HG03378 (cell line): ENCODE data around the gene FAM9C.
"Not testable (repeated sequence)": the region's sequence is repeated elsewhere in the genome, so short reads cannot be mapped to it uniquely, and the experiment has no call there.

Source experiments
- ATAC-seq: cut with Tn5 transposase; IDR thresholded peaks from one replicate; pipeline ENCODE4 v1.9.1; 2021; ENCODE audit warnings: mild to moderate bottlenecking, moderate library complexity; ENCODE audit not compliant: unreplicated experiment

The FAM9C gene

DNA sequence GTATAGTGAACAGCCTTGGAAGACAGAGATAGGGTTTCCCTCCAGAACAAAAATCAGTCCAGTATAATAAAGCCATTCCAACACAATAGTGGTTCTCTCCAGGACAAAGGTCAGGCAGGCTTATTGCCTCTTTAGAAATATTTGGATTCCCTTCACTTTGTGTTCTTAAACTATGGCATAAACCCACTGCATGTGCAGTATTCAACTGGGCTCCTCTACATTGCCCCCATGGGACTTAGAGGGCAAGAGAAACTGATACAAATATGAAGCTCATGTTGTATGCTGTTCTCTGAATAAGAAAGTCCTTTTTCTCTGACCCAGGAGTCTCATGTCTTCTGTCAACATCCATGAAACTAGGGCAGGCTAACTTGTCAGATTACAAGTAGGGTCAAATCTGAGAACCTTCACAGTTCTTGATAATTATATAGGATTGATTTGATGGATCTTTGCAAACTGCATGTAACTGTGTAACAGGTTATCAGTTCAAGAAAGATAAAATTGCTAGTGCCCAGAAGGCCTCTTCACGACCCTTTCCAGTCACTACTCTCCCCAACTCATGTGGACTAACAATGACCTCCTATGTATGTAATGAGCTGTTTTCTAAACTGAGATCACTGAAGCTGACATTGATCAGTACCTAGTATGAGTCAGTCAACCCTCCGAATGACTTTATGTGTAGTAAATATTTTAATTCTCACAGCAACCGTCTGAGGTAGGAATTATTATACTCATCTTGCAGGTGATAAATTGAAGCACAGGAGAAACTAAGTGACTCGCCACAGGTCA is 31.9 kb upstream of the FAM9C start:
- peak; percentile 51 for ATAC-seq

DNA sequence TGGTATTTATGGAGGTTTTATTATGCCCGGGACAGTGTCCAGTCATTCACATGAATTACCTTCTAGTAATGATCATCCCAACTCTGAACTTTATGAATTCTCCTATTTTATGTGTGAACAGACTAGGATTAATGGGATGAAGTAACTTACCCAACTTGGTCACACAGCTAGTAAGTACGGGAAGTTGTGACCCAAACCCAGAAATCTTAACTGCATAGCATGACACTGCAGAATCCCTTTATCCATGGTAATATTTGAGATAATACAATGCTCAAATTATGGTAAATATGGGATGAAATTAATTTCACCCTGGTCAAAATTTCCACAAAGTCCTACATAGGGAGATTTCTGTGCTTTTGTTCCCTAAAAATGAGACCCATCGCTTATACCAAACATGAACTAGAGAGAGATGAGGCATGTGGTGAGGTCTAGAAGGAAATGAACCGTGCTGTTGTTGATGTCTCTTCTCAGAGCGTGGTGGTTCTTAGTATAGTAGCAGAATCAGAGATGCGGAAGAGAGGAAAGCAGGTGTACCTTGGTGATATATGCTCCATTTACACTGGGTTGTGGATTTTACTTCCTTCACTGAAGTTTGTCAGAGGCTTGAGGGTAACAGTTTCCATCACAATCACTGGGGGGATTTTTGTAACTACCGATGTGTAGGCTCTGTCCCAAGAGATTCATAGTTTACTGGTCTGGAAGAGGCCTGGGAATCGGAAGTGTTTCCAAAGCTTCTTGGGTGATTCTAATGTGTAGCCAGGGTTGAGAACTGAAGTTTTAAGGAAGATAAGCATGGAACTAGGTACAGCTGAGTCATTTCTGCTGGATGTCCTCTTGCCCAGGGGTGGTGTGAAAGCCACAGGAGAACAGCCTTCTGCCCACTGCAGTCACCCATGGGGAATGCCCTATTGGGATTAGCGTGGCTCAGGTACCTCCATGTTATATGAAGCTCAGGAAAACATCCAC is 30.2 kb upstream of the FAM9C start:
- ATAC-seq = peak; percentile 84

DNA sequence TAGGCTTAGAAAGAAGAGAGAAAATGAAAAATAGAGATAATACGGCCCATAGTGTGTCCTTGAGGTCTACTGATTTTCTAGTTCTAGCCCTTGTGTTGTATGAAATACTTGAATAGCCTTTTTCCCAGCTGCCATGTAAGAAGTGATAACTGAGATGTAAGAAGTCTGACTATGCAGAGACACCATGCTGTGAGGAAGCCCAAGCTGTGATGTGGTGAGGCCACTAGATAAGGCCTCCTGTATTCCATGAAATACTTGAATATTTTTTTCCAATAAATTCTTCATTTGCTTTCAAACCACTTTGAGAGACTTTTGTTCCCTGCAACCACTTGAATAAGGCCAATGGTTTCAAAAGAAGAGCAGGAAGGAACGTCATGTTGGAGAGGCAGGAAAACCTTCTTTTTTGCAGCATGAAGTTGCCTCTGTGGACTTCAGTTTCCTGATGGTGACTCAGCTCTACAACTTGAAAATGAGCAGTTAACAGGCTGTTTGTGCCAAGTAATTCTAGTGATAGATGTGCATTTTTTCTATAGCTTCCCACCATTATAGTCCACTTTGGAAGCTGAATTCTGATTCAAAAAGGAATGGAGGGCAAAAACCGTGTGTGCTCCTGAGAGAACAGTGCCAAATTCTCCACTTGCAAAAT is 25.5 kb upstream of the FAM9C start:
- ATAC-seq = no peak

DNA sequence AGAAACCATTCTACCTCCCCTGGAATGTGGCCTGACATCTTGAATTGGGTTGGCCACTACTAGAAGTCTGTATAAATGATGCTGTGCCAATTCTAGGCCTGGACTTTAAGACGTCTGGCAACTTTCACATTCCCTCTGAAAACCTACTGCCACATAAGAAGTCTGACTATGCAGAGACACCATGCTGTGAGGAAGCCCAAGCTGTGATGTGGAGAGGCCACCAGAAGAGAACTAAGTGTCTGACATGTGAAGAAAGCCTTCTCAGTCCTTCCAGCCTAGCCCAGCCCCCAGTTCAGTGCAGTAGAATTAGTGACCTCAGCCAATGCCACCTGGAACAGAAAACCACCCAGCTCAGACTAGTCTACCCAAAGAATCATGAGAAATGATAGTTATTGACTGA is 24.2 kb upstream of the FAM9C start:
- ATAC-seq = no peak

DNA sequence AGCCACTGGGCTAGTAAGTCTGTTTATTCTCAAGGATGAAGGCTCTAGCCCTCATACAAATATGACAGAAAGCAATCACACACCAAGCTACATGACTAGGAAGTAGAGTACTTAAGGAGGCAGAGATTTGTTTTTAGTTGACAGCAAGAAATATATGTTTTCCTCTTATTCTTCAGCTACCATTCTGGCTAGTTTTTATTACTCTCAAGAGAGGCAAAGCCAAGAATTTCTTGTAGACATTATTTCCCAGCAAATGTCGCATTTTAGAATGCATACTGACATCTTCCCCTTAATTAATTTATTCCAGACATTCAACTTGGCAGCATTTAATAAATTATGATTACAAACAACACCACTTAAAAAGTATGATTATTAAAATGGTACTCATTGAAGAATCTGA is 23.4 kb upstream of the FAM9C start:
- ATAC-seq = no peak

DNA sequence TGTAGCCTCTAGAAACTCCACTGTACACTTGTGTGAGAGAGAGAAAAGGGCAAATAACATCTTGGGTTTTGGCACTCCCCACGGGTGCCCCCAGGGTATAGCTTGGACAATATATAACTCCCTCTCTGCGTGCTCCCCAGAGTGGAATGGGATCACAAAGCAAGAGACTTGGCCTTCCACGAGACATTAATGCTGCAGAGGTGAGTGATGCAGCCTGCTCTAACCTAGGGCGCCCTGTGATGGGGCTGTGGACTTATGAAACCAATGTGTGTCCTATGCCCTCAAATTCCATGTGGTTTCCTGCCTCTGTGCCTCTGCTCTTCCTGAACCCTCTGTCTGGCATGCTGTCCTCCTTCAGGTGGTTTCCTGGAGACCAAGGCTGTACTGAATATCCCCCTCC is 22.0 kb upstream of the FAM9C start:
- ATAC-seq = no peak

DNA sequence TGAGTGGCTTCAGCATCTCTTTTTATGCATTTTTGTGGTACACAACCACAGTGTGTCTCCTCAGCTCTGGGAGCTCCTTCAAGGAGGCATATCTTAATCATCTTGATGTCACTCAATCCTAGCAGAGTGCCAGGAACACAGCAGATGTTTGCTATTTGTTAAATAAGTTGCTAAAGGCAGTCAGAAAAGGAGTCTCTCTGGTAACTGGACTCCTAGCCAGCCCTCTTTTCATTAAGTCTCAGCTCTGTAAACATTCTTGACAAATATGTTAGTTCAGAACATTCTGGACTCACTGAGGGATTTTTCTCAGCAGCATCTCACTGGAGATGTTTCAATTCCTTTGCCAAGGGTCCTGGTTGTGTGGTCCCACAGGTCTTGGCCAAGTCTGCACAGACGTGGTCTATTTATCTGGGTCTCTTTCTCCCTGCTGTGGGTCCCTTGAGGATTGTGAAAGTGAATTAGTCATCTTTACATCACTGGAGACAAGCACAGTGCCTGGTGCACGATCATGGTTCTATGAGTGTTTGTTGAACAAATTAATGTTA is 20.3 kb upstream of the FAM9C start:
- no peak for ATAC-seq

DNA sequence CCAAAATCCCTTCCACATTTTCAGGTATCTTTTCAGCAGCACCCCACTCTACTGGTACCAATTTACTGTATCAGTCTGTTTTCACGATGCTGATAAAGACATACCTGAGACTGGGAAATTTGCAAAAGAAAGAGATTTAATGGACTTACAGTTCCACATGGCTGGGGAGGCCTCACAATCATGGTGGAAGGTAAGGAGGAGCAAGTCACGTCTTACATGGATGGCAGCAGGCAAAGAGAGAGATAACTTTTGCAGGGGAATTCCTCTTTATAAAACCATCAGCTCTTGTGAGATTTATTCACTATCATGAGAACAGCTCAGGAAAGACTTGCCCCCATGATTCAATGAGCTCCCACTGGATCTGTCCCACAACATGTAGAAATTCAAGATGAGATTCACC is 18.7 kb upstream of the FAM9C start:
- ATAC-seq = not testable (repeated sequence)

DNA sequence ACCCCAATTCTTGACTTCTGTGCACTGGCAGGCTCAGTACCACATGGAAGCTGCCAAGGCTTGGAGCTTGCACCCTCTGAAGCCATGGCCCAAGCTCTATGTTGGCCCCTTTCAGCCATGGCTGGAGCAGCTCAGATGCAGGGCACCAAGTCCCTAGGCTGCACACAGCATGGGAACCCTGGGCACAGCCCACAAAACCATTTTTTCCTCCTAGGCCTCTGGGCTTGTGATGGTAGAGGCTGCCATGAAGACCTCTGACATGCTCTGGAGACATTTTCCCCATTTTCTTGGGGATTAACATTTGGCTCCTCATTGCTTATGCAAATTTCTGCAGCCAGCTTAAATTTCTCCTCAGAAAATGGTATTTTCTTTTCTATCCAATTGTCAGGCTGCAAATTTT is 17.9 kb upstream of the FAM9C start:
- ATAC-seq = not testable (repeated sequence)

DNA sequence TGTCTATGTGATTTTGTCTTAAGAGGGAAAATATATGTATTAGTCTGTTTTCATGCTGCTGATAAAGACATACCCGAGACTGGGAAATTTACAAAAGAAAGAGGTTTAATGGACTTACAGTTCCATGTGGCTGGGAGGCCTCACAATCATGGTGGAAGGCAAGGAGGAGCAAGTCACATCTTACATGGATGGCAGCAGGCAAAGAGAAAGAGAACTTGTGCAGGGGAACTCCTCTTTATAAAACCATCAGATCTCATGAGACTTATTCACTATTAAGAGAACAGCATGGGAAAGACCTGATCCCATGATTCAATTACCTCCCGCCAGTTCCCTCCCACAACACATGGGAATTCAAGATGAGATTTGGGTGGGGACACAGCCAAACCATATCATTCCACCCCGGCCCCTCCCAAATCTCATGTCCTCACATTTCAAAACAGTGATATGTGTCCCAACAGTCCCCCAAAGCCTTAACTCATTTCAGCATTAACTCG is 16.8 kb upstream of the FAM9C start:
- not testable (repeated sequence) for ATAC-seq

DNA sequence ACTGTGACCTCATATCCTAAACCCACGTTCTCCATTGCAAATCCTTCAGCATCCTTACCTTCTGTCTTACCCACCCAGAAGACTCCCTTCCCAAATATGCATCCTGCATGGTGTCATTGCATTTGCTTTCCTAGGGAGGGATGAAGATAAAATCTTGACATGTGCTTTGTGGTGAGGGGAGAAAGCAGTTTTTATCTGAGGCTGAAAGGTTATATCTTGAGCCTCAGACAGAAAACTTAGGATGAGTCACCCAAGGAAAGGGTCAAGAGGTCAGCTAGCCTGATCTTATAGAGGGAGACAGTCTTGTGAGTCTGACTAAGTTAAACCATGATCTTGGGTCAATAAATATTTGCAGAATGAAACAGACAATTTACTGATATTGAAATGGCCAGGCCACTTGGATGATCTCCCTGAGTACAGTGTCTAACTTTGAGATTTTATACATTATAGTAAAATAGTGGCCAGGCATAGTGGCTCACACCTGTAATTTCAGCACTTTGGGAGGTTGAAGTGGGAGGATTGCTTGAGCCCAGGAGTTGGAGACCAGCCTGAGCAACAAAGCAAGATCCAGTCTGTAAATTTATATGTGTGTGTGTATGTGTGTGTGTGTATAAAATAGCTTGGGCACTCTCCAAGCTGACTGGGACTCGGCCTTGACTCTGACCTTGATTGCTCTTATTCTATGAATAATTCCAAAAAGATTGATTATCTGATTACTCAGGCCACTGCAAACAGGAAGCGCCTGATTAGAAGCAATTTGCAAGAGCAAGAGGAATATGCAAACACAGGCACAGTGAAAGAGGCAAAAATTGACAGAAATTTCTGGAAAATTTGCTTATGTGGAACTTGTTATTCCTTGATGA is 15.4 kb upstream of the FAM9C start:
- ATAC-seq = no peak

DNA sequence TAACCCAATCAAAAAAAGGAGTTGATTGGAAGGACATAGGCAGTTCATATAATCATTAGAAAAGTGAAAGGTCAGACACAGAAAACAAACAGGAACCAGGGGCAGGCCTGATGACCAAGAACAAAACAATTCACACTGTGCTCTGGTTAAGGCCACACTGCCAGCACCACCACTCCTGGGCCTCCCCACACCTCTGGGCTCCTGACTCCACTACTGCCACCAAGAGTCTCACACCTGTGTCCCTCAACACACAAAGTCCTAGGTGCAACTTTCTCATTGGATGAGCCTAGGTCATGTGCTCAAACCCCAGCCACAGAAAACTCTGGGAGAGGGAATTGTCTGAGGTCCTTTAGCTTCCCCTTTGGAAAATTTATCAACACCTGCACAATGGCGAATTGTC is 11.1 kb upstream of the FAM9C start:
- ATAC-seq = peak; percentile 46

DNA sequence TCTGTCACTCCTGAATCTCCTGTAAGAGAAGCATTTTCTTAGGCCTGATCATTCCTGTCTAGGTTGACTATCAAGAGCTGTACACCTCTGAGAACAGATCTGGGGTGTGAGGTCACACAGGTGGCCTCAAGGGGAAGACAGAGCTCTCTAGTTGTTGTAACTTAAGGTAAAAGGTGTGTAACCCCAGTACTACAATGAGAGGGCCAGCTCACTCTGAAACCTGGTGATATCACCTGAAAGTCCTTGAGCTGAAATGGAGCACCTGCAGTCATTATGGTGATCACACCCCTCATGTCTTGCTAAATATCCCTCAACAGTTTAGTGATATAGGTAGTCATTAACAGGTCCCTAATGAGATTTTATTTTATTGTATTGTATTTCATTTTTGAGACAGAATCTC is 8.8 kb upstream of the FAM9C start:
- no peak for ATAC-seq

DNA sequence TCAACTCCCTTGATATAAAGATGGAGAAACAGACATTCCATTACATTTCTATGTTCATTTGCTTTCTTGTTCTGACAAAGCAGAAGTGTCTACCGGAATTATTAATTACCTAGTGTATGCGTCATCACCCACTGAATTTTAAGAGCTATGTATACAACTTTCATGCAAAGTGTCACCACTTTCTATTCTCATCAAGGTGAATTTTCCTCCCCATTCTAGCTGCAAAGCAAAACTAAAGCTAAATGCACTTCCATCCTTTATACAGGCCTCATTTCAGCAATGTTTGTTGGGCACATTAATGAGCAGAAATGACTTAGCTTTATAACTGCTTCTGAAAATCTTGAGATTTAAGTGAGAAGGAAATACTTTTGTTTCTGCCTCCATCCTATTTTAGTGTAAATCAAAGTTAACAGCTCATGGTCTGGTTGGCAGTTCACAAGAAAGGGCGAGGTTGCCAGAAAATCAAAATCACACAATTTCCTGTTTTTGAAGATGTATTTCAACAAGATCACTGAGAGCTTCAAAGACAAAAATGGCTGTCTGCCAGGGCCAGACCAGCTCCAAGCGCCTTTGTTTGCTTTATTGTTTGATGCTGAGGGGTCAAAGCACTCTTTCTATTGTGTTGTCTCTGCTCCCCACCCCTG is 7.2 kb upstream of the FAM9C start:
- peak; percentile 78 for ATAC-seq

DNA sequence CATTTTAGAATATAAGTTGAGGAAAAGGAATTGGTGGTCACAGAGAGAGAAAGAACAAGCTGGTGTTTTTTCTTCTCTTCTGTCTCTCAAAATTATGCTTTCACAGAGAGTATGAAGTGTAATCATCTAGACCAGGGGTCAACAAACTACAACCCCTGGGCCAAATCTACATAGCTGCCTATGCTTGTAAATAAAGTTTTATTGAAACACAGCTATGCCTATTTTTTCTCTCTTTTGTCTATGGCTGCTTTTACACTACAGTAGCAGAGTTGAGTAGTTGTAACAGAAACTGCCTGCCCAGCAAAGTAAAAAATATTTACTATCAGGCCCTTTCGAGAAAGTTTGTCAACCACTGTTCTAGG is 6.7 kb upstream of the FAM9C start:
- no peak for ATAC-seq

DNA sequence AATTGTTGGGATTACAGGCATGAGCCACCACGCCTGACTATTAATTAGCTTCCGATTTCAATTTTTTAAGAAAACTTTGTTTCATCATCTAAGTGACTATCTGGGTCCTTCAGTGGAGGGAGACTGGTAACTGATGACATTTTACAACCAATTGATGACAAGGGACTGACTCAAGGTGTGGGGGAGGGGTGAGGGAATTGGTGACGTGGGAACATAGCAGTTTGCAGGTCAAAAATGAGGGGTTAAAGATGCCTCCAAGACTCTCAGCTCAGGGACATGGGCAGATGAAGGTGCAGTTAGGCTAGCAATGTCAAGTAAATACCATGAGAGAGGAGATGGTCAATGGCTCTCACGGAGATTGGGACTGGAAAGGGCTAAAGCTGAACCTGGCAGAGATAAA is 5.7 kb upstream of the FAM9C start:
- ATAC-seq = no peak

DNA sequence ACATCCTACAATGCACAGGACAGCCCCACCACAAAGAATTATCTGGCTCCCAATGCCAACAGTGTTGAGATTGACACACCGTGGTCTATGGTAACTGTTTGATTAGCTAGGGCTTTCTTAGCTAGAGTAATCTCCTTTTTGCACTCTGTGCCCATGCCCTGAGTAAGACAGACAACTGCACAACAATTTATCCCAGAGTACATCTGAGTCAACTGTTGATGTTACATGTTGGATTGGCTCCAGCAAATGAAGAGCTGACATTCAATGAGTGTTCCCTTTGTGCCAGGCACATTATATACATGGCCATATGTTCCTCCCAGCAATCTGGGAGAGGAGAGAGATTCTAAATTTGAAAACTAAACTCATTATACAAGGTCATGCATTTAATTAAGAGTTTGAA is 3.9 kb upstream of the FAM9C start:
- no peak for ATAC-seq

DNA sequence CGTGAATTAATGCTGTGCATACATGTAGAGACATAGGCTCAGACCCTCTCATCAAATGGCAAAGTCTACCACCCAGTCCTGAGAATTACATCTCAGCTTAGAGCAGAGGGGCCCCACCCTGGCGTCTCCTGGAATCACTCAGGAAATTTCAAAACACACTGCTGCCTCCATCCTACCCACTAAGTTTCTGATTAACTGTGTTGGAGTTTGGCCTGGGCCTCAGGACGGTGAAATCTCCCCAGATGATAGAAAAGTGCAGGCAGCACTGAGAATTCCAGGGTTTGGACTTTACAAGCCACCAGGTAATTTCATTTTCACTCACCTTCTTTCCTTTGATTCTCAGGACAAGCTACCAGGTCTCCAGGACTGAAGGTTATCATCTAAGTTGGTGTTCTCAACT is 3.3 kb upstream of the FAM9C start:
- ATAC-seq = no peak

DNA sequence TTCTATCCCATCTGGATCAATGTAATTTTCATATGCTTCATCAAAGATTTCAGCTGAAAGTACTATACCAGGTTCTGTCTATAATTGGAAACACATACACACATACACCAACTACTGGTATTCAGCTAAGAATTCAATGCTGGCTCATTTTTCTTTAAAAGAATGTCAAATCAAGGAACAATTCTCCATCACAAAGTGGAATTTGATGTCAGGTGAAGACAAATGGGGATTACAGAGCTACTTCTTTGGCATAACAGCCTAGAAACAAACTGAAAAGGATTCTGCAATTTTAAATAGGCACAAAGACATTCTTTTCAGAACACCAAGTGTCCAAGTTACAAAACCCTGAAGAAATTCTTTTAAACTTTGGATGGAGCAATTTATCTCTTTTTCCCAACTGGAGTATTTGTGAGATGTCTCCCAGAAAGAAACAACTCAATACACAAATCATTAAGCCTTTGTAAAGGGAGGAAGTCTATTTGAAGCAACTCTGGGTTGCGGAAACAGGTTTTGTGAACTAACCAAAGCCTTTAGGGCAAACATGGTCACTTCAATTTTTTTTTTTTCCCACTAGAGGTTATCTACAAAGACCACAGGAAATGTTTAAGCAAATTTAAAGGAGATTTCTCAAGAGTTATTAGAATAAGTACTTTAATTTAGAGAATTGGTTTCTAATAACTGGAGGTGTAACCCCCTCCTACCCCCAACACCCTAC is 1.9 kb upstream of the FAM9C start:
- ATAC-seq = no peak
